Heart left ventricle (tissue), 13 donors: Measurements from ENCODE around the gene EDRF1.

ENCODE experiments used
- CTCF ChIP-seq, 12 donors: fragments of 200-600 bp; sonication (generic) in 4 of 12; IDR thresholded peaks; one replicate each; pipeline versions ENCODE4 v1.5.0 to v1.8.0; 2018 to 2022; ENCODE audit warnings: antibody characterized with exemption in 12 of 12, mild to moderate bottlenecking in 5 of 12
- POLR2A ChIP-seq, 2 donors: fragments of 450-650 bp; IDR thresholded peaks; one replicate each; pipeline ENCODE4 v1.6.1; 2017; ENCODE audit warnings: antibody characterized with exemption in 2 of 2, mild to moderate bottlenecking in 2 of 2, moderate library complexity in 2 of 2
- donor health status: ischemic (EF 13 %, LVEDD 7.1; RV severe dilation, severe dysfunction).
- donor health status: DM: no; HTN: yes; CAD: no.
- donor health status: DM: no; HTN: no; CAD: no.
- donor health status: ischemic (EF 25% LVEDD 6.9; RV normal size, moderate dysfunction).
- donor health status: ischemic (EF 25% LVEDD 5.7; RV mildly dilated, moderate dysfunction).
- donor health status: ischemic (EF 35%, LVEDD 5.7; RV mildly dilated, moderate dysfunction).
- donor health status: nonischemic (EF 11% LVEDD 7.7; RV severe dilation, severe dysfunction).
- donor health status: DM: yes; HTN: yes; CAD: no.
- donor health status: PGD.
- donor health status: ischemic (EF 29% LVEDD 5.4; RV normal size, mild dysfunction).
- donor health status: nonischemic (EF 23%, LVEDD 6.1; RV moderate dilation, normal function).

DNA sequence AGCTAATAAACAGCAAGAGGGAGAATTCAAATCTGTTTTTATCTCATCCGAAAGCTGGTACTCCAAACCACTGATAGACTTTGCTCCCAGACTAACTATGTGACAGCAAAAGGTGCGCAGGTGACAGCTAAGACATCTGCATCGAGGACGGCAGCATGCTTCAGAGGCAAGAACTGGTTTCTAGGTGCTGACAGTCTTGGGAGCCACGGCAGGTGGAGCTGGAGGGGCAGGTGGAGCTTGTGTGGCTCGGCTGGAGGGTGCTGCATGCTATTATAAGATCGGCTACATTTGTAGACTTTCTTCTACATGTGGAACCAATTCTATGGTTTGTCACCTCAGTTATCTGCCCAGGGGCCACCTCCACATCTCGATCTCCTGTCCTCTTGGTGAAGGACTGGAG lies 77.9 kb downstream of the EDRF1 start:
- no peak for TF ChIP-seq CTCF (IDR thresholded peaks at IDR 0.05)
- TF ChIP-seq POLR2A (IDR thresholded peaks at IDR 0.05), result no peak
